ENCODE measurements around the gene ANAPC1.
"Not testable (repeated sequence)": the region's sequence is repeated elsewhere in the genome, so short reads cannot be mapped to it uniquely, and the experiment has no call there.

Gene ANAPC1, protein sequence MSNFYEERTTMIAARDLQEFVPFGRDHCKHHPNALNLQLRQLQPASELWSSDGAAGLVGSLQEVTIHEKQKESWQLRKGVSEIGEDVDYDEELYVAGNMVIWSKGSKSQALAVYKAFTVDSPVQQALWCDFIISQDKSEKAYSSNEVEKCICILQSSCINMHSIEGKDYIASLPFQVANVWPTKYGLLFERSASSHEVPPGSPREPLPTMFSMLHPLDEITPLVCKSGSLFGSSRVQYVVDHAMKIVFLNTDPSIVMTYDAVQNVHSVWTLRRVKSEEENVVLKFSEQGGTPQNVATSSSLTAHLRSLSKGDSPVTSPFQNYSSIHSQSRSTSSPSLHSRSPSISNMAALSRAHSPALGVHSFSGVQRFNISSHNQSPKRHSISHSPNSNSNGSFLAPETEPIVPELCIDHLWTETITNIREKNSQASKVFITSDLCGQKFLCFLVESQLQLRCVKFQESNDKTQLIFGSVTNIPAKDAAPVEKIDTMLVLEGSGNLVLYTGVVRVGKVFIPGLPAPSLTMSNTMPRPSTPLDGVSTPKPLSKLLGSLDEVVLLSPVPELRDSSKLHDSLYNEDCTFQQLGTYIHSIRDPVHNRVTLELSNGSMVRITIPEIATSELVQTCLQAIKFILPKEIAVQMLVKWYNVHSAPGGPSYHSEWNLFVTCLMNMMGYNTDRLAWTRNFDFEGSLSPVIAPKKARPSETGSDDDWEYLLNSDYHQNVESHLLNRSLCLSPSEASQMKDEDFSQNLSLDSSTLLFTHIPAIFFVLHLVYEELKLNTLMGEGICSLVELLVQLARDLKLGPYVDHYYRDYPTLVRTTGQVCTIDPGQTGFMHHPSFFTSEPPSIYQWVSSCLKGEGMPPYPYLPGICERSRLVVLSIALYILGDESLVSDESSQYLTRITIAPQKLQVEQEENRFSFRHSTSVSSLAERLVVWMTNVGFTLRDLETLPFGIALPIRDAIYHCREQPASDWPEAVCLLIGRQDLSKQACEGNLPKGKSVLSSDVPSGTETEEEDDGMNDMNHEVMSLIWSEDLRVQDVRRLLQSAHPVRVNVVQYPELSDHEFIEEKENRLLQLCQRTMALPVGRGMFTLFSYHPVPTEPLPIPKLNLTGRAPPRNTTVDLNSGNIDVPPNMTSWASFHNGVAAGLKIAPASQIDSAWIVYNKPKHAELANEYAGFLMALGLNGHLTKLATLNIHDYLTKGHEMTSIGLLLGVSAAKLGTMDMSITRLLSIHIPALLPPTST (N-terminal part only)

GRCh38 chr2:111883661-111884591, at the start of gene ANAPC1:
Gene ANAPC1 (minus strand): TSS chr2:111884193. CDS start chr2:111880825, 3,368 bp downstream.
- DNase-seq = peak; percentile 81

DNA sequence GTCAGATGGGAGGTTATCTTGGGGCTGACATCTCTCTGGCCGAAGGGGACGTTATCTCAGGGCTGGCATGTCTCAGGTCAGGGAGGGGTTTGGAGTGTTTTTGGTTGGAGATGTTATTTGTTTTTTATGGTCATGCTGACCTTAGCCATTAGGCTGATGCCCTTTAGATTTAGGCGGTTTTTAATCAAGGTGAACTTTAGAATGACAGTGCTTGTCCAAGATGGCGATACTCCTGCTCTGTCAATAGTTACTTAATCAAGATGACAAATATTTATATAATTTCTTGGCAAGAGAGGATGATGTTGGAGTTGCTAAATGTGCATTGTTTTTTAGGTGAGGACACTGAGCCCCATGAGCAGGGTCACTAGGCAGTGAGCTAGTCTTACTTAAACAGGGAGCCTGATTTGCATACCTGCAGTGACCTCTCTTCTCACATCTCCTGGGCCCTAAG, 48.9 kb upstream of the ANAPC1 start:
- no peak for DNase-seq

DNA sequence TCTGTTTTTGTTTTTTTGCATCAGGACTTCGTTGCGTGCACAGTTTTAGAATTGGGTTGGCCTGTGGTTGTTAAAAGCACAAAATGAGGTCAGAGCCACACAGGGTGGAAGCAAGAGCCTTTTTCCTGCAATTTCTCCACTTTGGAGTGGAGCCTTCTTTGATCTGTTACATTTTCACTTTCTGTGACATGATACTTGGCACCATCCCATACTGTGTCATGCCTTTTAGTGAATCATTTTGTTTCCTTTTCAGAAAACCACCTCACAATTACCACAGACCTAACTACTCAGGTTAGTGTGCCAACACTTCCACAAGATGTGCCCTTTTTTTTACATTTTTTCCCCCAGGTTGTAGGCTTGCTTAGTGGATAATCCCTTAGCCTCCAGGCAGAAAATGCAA, 46.9 kb upstream of the ANAPC1 start:
- DNase-seq = no peak

DNA sequence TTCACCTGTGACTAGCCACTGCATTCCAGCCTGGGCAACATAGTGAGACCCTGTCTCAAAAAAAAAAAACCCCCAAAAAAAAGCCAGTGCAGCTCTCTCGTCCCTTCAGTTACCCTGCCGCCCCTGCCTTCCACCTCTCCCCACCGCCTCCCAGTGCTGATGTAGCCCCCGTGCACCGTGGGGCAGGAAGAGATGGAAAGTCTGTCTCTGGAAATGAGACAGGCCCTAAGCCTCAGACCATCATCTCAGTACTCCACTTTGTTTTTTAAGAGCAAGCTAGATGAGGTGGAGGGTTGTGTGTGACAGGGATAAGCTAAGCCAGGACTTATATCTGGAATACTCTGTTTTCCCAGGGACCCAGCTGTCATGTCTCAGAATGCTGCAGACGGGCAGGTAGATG, 46.4 kb upstream of the ANAPC1 start:
- DNase-seq = no peak

- DNase-seq = no peak
Measured at GRCh38 chr2:111927723-111928122, 43.7 kb upstream of the ANAPC1 start.

DNA sequence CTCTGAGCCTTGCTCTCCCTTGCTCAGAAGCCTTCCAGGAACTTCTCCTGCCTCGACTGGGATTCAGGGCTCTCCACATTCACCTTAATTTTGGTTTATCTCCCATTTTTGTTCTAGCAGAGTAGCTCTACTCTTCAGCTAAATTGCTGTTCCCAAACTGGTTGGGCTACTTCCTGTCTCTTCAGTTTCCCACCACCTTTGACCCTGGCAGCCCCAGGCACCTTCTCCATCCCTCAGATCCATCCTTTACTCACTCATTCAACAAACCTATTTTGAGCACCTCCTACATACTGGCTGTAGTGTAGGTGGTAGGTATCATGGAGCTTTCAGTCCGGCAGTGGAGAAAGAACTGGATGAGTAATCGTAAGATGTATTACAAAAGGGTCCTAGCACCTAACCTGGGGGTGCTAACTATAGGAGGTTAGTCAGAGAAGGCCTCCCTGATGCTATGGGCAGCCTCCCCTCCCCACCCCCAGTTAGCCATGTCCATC, 40.7 kb upstream of the ANAPC1 start:
- no peak for DNase-seq

DNA sequence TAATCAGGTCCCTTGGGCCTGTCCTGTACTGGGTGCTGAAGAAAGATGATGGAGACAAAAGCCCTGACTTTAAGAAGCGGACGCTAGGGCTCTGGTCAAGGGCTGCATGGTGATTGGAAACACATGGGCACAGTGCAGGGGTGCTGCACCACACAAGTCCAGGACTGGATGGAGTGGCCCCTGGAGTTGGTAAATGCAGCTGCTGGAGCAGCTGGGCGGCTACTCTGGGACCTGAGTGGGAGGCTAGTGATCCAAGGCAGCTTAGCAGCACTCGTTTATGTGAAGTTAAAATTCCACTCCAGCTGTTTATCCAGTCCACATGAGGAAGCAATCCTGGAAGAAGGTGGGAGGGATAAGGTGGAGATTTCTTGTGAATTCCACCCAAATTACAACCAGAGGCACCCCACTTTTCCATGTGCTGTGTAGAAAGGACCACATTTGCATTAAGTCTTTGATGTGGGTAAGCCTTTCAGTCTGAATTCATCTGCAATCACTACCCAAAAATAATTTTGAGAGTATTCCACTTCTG, 39.3 kb upstream of the ANAPC1 start:
- no peak for DNase-seq

DNA sequence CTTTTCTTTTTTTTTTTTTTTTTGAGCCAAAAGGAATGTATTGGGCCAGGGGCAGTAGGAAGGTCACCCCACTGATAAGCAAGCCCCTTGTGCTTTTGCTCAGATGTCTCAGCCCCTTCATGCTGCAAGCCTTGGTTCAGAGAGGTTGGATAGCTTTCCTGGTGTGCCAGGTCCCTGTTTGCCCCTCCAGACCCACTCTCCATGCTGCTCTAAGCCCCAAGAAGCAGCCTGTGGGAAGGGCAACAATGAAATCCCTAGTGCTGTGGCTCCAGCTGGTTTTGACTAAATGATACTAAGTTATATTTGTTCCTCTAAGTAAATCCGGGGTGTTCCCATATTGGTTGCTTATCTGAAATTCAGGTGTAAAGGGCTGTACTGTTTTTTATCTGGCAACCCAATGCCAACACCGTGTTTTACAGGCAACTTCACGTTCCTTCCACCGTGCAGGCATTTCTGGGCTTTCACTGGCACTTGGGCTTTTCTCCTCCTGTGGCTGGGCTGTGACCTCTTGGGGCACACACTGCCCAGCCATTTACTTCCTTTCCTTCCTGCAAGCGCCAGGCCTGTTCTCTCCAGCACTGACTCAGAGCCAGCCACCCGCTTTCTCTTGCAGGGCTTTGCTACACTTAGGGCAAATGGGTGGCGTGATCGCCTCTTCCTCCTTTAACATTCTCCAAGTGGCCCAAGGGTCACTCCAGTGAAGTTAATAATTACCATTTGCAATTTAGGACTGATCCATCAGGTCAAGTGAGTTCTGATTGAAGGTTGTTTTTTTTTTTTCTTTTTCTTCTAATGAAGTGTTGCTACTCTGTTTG, 36.0 kb upstream of the ANAPC1 start:
- no peak for DNase-seq

GRCh38 chr2:111919365-111919764, 35.4 kb upstream of the ANAPC1 start:
- no peak for DNase-seq

DNA sequence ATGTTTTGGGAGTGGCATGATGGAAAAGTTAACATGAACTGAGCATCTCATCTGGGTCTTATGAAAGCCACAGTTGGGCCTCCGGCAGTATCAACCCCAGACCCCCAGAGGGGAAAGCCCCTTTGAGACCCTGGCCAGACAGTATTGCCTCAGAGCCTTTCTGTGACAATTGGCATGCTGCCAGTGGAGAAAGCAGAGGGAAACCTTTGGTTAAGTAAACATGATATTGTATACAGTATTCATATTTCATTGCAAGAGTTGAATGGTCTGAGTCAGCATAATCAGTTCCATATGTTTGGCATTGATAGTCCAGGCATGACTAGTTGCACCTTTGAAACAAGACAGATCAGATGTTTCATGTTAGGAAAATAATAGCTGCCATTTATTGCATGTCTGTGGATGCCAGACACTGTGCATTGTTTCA, 34.4 kb upstream of the ANAPC1 start:
- no peak for DNase-seq

- DNase-seq = no peak
Measured at GRCh38 chr2:111917106-111917505, 33.1 kb upstream of the ANAPC1 start.

DNA sequence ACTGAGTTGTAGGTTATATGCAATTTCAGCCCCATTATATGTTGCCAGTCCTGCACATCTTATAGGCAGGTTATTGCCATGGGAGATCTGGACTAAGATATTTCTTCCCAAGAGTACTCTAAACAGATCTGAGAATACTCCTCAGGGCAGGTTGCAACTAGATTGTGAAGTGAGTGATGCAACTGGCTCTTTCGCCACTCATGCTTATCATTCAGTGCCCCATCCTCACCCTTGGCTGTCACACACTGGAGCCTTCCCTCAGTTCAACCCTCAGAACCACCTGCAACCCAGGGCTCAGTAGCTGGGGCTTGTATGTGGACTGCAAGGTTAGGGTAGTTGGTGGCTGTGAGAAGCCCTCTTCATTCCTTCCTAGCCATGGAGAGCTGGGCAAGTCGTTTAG, 28.6 kb upstream of the ANAPC1 start:
- no peak for DNase-seq

- DNase-seq = not testable (repeated sequence)
Measured at GRCh38 chr2:111911295-111911977, 27.4 kb upstream of the ANAPC1 start.

- no peak for DNase-seq
Measured at GRCh38 chr2:111910609-111911277, 26.8 kb upstream of the ANAPC1 start.

DNA sequence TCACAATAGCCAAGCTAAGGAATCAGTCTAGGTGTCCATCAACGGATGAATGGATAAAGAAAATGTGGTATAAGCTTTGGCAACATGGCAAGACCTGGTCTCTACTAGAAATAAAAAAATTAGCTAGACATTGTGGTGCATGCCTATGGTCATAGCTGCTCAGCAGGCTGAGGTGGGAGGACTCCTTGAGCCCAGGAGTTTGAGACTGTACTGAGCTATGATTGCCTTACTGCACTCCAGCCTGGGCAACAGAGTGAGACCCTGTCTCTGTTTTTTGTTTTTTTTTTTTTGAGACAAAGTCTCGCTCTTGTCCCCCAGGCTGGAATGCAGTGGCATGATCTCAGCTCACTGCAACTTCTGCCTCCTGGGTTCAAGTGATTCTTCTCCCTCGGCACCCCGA, 26.0 kb upstream of the ANAPC1 start:
- DNase-seq = not testable (repeated sequence)

GRCh38 chr2:111909079-111909478, 25.1 kb upstream of the ANAPC1 start:
- DNase-seq = no peak

DNA sequence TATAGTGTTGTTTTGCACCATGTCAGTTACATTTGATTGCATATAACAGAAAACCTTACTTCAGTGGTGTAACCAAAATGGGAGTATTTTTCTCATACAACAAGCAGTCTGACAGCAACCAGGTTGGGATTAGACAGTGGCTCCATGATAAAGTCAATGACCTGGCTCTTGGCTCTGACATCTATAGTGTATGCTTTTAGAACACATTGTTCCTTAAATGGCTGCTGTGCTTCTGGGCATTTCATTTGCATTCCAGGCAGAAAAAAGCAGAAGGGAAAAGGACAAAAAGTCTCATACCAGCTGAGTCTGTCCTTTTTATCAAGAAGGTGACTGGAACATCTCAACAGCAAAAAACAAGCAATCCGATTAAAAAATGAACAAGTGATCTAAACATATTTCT, 24.6 kb upstream of the ANAPC1 start:
- no peak for DNase-seq

GRCh38 chr2:111905990-111906735, 22.2 kb upstream of the ANAPC1 start:
- no peak for DNase-seq

- not testable (repeated sequence) for DNase-seq
Measured at GRCh38 chr2:111905475-111905869, 21.5 kb upstream of the ANAPC1 start.
